A673 (cell line): Measurements from ENCODE around the gene ESR1. TPM values are rescaled to one million over a fixed set of nuclear protein-coding genes. Genes with fewer than 3 reads are reported as not detected.

Experiments used
- BruUV-seq: library from RNA; stranded (reverse); fragments of 400-500 nt; replicated peaks from 2 replicates; lab custom pipeline; 2021; lab: Mats Ljungman, UMichigan
- CTCF ChIA-PET: fragments of 300-600 bp; sonication (Branson Sonifier 250); formaldehyde crosslinking; loops from one replicate; lab custom pipeline; 2022; ENCODE audit warnings: antibody characterized with exemption; lab: Charles Lee
- POLR2A ChIA-PET: fragments of 300-600 bp; sonication (Branson Sonifier 250); formaldehyde crosslinking; loops from one replicate; lab custom pipeline; 2022; ENCODE audit warnings: antibody characterized with exemption; ENCODE audit not compliant: low non-redundant PET; lab: Charles Lee
- DNase-seq: peaks from one replicate; pipeline ENCODE4 v3.0.0-alpha.2; 2015; ENCODE audit warnings: low spot score
- H3K27ac ChIP-seq: fragments of 200-600 bp; sonication (generic); 2 replicates; pipeline ENCODE4 v1.5.1; 2016; ENCODE audit warnings: mixed run types, low read depth, mild to moderate bottlenecking, mixed read lengths, antibody characterized with exemption, low read length; ENCODE audit not compliant: poor library complexity, severe bottlenecking
- H3K27me3 ChIP-seq: fragments of 200-600 bp; sonication (generic); replicated peaks from 2 replicates; pipeline ENCODE4 v1.6.1; 2017; ENCODE audit warnings: mixed run types, low read depth, mild to moderate bottlenecking, mixed read lengths, antibody characterized with exemption, low read length; ENCODE audit not compliant: insufficient read depth, poor library complexity
- H3K36me3 ChIP-seq: fragments of 200-600 bp; sonication (generic); 2 replicates; pipeline ENCODE4 v1.6.1; 2016; ENCODE audit warnings: mixed run types, mild to moderate bottlenecking, mixed read lengths, antibody characterized with exemption, low read length; ENCODE audit not compliant: insufficient read depth, poor library complexity, severe bottlenecking
- H3K4me1 ChIP-seq: fragments of 200-600 bp; sonication (generic); 2 replicates; pipeline ENCODE4 v1.6.1; 2017; ENCODE audit warnings: mixed run types, mild to moderate bottlenecking, mixed read lengths, antibody characterized with exemption, low read length; ENCODE audit not compliant: insufficient read depth, poor library complexity, severe bottlenecking
- H3K4me3 ChIP-seq: fragments of 200-600 bp; sonication (generic); 2 replicates; pipeline ENCODE4 v1.5.1; 2016; ENCODE audit warnings: low read depth, mixed run types, mild to moderate bottlenecking, mixed read lengths, low read length; ENCODE audit not compliant: poor library complexity, severe bottlenecking
- H3K9me3 ChIP-seq: fragments of 200-600 bp; sonication (generic); 2 replicates; pipeline ENCODE4 v1.6.1; 2016; ENCODE audit warnings: mixed run types, low read depth, mild to moderate bottlenecking, mixed read lengths, antibody characterized with exemption, low read length; ENCODE audit not compliant: poor library complexity, severe bottlenecking
- CTCF ChIP-seq: fragments of 300-800, 200-600 bp; sonication (generic); conservative IDR thresholded peaks from 2 replicates; pipeline ENCODE4 v1.5.1; 2017; ENCODE audit warnings: low read depth, mild to moderate bottlenecking, antibody characterized with exemption, low read length, moderate library complexity, mixed read lengths
- EZH2 ChIP-seq: fragments of 200-600 bp; sonication (generic); IDR thresholded peaks from 2 replicates; pipeline ENCODE4 v1.6.1; 2017; ENCODE audit warnings: borderline replicate concordance, low read depth, mild to moderate bottlenecking, mixed read lengths, antibody characterized with exemption, low read length; ENCODE audit not compliant: poor library complexity, severe bottlenecking
- intact Hi-C: fragments of 100-400 bp; cut with micrococcal nuclease; formaldehyde crosslinking; loops from one replicate; pipeline ENCODE4 v1.10.0; 2022; ENCODE audit not compliant: unreplicated experiment
- total RNA-seq: library from RNA; stranded (reverse); gene quantifications from 2 replicates; pipeline ENCODE4 v1.2.3, GENCODE V29; 2021

ESR1 gene
- total RNA-seq, 1 experiment from 2014 or later: not detected

DNA sequence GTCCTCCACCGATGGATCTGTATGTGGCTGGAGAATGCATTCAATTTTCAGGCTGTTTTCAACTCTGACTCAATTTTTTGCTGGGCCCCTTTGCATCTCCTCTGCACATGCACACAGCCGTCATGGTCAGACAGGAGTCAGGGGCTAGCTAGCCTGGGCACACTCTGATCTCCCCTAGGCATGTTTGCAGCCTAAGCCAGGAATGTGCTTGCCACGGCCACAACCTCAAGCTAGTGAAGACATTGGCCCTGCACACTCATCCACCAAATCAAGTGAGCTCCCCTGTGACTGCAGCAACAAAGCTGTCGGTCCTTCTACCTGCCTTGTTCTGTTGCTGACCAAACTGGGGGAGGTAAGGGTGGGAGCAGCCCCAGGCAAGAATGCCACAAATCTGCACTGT, 300.5 kb downstream of the ESR1 start:
- CTCF ChIA-PET: no interaction called here
- BruUV-seq: no TSS peak
- no peaks in the 10 kb centered on the region for H3K4me1 ChIP-seq
- TF ChIP-seq EZH2: no peak
- no peak for TF ChIP-seq CTCF
- intact Hi-C loops: no loop called here
- no peaks in the 10 kb centered on the region for H3K27me3 ChIP-seq
- DNase-seq: no peak
- no peak overlapping the region for H3K4me3 ChIP-seq
- H3K36me3 ChIP-seq: no peaks in the 10 kb centered on the region
- POLR2A ChIA-PET: no interaction called here
- no peaks in the 10 kb centered on the region for H3K9me3 ChIP-seq
- H3K27ac ChIP-seq: no peak overlapping the region

DNA sequence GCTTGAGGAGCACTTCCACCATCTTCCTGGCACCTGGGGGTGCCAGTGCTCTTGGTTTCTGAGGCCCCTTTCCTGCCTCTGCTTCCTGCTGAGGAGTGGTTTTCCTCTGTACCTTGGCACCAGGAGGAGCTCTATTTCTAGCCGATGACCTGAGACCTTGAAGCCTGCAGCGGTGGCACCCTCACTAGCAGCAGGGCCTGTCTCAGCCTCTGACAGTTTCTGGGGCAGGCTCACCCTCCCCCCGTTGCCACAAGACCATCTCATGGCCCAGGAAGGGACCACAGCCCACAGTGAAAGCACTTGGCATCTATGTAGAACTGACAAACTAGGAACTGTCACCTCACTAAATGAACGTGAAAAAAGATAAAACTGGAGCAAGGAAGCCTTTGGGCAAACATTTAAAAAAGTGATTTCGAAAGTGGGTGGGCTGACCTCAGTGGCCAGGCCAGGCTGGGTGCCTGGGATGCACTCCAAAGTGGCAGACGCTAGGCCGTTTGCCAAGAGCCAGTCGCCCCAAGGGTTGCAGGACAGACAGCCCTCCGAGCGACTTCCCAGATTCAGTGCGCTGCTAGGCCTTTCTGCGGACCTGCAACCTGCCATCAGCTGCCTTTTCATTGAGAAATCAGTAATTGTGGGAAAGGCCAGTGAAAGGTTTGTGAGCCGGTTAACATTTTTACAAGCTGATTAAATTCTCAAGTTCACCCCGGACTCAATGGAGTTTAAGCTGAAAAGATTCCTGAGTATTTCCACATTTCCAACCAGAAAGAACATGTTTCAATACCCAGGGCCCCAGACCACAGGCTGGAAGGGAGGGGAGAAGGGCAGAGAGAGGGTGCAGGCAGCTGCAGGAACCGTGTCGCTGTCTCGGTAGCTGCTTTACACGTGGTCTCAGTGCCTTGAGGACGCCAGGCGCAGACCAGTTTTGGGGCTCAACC, 303.7 kb downstream of the ESR1 start:
- ChIA-PET CTCF (no interaction called here), POLR2A (no interaction called here)
- Histone ChIP-seq H3K27me3 (no peaks in the 10 kb centered on the region), H3K36me3 (no peaks in the 10 kb centered on the region), H3K4me3 (no peak overlapping the region), H3K27ac (no peak overlapping the region), H3K9me3 (no peaks in the 10 kb centered on the region), H3K4me1 (no peaks in the 10 kb centered on the region)
- TF ChIP-seq CTCF: no peak
- no peak for TF ChIP-seq EZH2
- intact Hi-C loops: no loop called here
- DNase-seq: no peak
- no TSS peak for BruUV-seq

DNA sequence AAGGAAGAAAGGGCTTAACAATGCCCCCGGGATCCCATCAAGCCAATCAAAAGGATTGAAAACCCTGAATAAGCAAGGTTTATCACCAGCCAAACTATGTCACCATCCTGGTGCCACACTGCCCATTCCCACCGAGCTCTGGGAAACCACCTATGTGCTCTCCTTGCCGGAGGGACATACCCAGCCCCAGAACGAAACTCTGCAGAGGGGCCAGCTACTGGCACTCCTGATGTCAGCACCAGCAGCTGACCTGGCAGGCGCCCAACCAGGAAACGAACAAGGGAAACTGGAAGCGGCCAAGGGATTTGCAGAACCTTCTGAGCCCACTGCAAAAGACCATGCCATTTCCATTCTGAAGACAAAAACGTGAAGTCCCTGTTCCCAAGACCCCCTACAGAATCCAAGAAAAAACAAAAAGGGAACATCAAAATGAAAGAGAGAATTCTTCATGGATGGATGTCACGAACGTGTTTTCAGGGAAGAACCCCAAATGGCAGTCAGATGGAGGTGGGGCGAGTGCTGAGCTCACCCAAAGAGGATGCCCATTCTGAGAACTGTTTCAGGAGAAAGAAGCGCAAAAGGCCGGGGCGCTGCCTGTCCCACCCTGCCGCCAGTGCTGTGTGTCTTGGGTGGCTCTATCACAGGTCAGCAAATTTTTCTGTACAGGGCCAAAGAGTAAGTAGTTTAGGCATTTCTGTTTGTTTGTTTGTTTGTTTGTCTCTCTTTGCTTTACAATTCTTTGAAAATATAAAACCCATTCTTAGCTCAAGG, 305.2 kb downstream of the ESR1 start:
- ChIA-PET POLR2A (no interaction called here), CTCF (no interaction called here)
- Histone ChIP-seq H3K4me1 (no peaks in the 10 kb centered on the region), H3K27ac (no peak overlapping the region), H3K4me3 (no peak overlapping the region), H3K36me3 (no peaks in the 10 kb centered on the region), H3K27me3 (no peaks in the 10 kb centered on the region), H3K9me3 (no peaks in the 10 kb centered on the region)
- no peak for DNase-seq
- TF ChIP-seq EZH2 (no peak), CTCF (no peak)
- intact Hi-C loops: no loop called here
- BruUV-seq: no TSS peak
